OCI-LY7 (cell line): ENCODE data around the gene FAM171A1. TPM values are rescaled to one million over a fixed set of nuclear protein-coding genes. Genes with fewer than 3 reads are reported as not detected.
"Not testable (repeated sequence)": the region's sequence is repeated elsewhere in the genome, so short reads cannot be mapped to it uniquely, and the experiment has no call there.

ENCODE experiments used
- BruUV-seq: library from RNA; stranded (reverse); fragments of 400-500 nt; replicated peaks from 2 replicates; lab custom pipeline; 2021; lab: Mats Ljungman, UMichigan
- CTCF ChIA-PET: fragments of 300-600 bp; sonication (Branson Sonifier 250); formaldehyde crosslinking; loops from one replicate; lab custom pipeline; 2022; ENCODE audit warnings: antibody characterized with exemption; ENCODE audit not compliant: unreplicated experiment; lab: Charles Lee
- POLR2A ChIA-PET: fragments of 300-600 bp; sonication (Branson Sonifier 250); formaldehyde crosslinking; loops from one replicate; lab custom pipeline; 2022; ENCODE audit warnings: antibody characterized with exemption; lab: Charles Lee
- DNase-seq: peaks from one replicate; pipeline ENCODE4 v3.0.0-alpha.2; 2015; ENCODE audit warnings: low spot score
- H2AFZ ChIP-seq: fragments of 200-600 bp; sonication (generic), shearing (Covaris generic); 2 replicates; pipeline ENCODE4 v1.6.1; 2014; ENCODE audit warnings: mild to moderate bottlenecking, antibody characterized with exemption, low read length, moderate library complexity
- H3K27ac ChIP-seq: fragments of 200-600 bp; sonication (generic); 2 replicates; pipeline ENCODE4 v1.5.1; 2014; ENCODE audit warnings: mixed run types, low read depth, mild to moderate bottlenecking, moderate library complexity, low read length, inconsistent platforms; ENCODE audit not compliant: poor library complexity, severe bottlenecking
- H3K36me3 ChIP-seq: fragments of 200-600 bp; sonication (generic); 2 replicates; pipeline ENCODE4 v1.6.1; 2014; ENCODE audit warnings: mild to moderate bottlenecking, antibody characterized with exemption, low read length, moderate library complexity, mixed read lengths; ENCODE audit not compliant: insufficient read depth
- H3K4me1 ChIP-seq: fragments of 200-600 bp; sonication (generic); 2 replicates; pipeline ENCODE4 v1.5.1; 2014; ENCODE audit warnings: mild to moderate bottlenecking, low read length; ENCODE audit not compliant: insufficient read depth, poor library complexity, severe bottlenecking
- H3K4me2 ChIP-seq: fragments of 200-600 bp; sonication (generic); 2 replicates; pipeline ENCODE4 v1.6.1; 2014; ENCODE audit warnings: mild to moderate bottlenecking, low read length
- H3K4me3 ChIP-seq: fragments of 200-600 bp; sonication (generic); 2 replicates; pipeline ENCODE4 v1.5.1; 2014; ENCODE audit warnings: mild to moderate bottlenecking, low read depth, low read length; ENCODE audit not compliant: poor library complexity, severe bottlenecking
- H3K79me2 ChIP-seq: fragments of 200-600 bp; sonication (generic); 2 replicates; pipeline ENCODE4 v1.6.1; 2016; ENCODE audit warnings: low read depth, mild to moderate bottlenecking, low read length, moderate library complexity, mixed read lengths; ENCODE audit not compliant: insufficient read depth
- H3K9me2 ChIP-seq: fragments of 200-600 bp; sonication (generic); 2 replicates; pipeline ENCODE4 v1.6.1; 2016; ENCODE audit warnings: mild to moderate bottlenecking, low read length, mixed read lengths; ENCODE audit not compliant: insufficient read depth
- H3K9me3 ChIP-seq: fragments of 200-600 bp; sonication (generic); 2 replicates; pipeline ENCODE4 v1.6.1; 2014; ENCODE audit warnings: mild to moderate bottlenecking, mixed run types, low read length, mixed read lengths
- H4K20me1 ChIP-seq: fragments of 200-600 bp; sonication (generic); 2 replicates; pipeline ENCODE4 v1.6.1; 2014; ENCODE audit warnings: mild to moderate bottlenecking, antibody characterized with exemption, low read length, moderate library complexity, mixed read lengths; ENCODE audit not compliant: insufficient read depth
- CTCF ChIP-seq: fragments of 200-600 bp; sonication (generic); conservative IDR thresholded peaks from 2 replicates; pipeline ENCODE4 v1.5.1; 2014; ENCODE audit warnings: mild to moderate bottlenecking, antibody characterized with exemption, low read length, moderate library complexity, mixed read lengths
- EZH2phosphoT487 ChIP-seq: fragments of 200-600 bp; sonication (generic); IDR thresholded peaks from 2 replicates; pipeline ENCODE4 v1.6.1; 2018; ENCODE audit warnings: low read depth, borderline replicate concordance, mild to moderate bottlenecking, mixed run types, antibody characterized with exemption, low read length, moderate library complexity, mixed read lengths
- intact Hi-C: fragments of 100-400 bp; cut with micrococcal nuclease; formaldehyde crosslinking; loops from one replicate; pipeline ENCODE4 v1.10.0; 2022; ENCODE audit not compliant: unreplicated experiment
- total RNA-seq, 2 experiments: library from RNA; depleted of rRNA in 1 of 2; stranded (reverse); fragments of >200 nt in 1 of 2; shearing (Covaris generic) in 1 of 2; gene quantifications; 2 replicates each; pipeline ENCODE4 v1.2.3, GENCODE V29; 2014 to 2022

Gene FAM171A1
- total RNA-seq, 2 experiments from 2014 or later: not detected

DNA sequence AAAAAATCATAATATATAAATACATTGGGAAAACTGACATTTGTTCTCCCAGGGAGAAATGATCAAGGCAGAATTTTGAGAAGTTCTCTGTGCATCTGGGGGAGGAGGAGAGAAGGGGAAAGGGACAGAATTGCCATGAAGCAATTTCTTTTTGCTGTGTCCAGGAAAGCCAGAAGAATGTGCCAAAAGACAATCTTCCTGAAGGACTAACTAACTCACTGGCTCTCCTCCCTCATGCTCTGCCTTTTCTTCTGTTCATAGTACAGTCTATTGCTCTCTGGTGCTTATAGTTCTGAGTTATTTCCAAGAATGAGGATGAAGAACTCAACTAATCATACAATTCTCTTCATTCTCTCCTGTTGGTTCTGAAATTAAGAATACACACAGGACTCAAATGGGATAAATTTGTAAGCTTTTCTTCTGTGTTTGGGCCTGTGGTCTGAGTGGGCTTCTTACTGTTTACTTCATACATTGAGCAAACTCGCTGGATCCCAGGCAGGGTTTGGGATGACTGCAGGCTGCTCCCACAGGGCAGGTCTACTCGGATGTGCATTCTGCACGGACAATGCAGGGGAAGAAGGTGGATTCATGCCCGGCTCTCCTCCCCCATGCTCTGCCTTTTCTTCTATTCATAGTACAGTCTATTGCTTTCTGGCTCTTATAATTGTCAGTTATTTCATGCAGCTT, 22.2 kb upstream of the FAM171A1 start:
- BruUV-seq: no TSS peak
- no peak for DNase-seq
- TF ChIP-seq EZH2phosphoT487 (no peak), CTCF (no peak)
- H3K9me2 ChIP-seq: no peaks in the 10 kb centered on the region
- no peaks in the 10 kb centered on the region for H3K4me1 ChIP-seq
- H4K20me1 ChIP-seq: no peaks in the 10 kb centered on the region
- H3K4me2 ChIP-seq: no peak overlapping the region
- no peaks in the 10 kb centered on the region for H3K36me3 ChIP-seq
- POLR2A ChIA-PET: no interaction called here
- no peak overlapping the region for H3K4me3 ChIP-seq
- no peaks in the 10 kb centered on the region for H3K9me3 ChIP-seq
- intact Hi-C loops: no loop called here
- CTCF ChIA-PET: no interaction called here
- no peak overlapping the region for H2AFZ ChIP-seq
- H3K27ac ChIP-seq: no peak overlapping the region
- no peaks in the 10 kb centered on the region for H3K79me2 ChIP-seq

DNA sequence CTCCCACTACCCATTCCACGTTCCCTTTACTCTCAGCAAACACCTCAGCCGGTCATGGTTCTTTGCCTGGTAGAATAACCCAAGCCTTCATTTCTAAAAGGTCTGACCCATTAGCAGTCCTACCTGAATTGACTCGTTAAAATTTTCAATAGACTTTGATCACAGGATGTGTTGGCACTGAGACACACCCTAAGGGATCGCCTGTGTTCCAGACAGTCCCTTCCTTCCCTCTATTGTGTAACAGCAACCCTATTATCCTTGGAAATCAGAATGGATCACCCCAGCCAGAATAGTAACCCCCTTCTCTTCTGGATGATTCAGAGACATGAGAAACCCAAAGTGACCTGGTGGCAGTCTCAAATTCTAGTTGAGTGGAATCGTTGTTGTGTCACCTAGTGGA, 20.4 kb upstream of the FAM171A1 start:
- BruUV-seq: no TSS peak
- Histone ChIP-seq H3K4me2 (no peak overlapping the region), H3K4me1 (no peaks in the 10 kb centered on the region), H3K9me3 (no peaks in the 10 kb centered on the region), H3K79me2 (no peaks in the 10 kb centered on the region), H3K4me3 (no peak overlapping the region), H3K27ac (no peak overlapping the region), H3K9me2 (no peaks in the 10 kb centered on the region), H3K36me3 (no peaks in the 10 kb centered on the region), H4K20me1 (no peaks in the 10 kb centered on the region), H2AFZ (no peak overlapping the region)
- POLR2A ChIA-PET: no interaction called here
- DNase-seq: no peak
- intact Hi-C loops: no loop called here
- CTCF ChIA-PET: no interaction called here
- TF ChIP-seq CTCF (no peak), EZH2phosphoT487 (no peak)

GRCh38 chr10:15388172-15388571, 17.1 kb upstream of the FAM171A1 start:
- CTCF ChIA-PET: not testable (repeated sequence)

More at GRCh38 chr10:15388172-15388571, 17.1 kb upstream of the FAM171A1 start:
- DNase-seq, BruUV-seq, H3K4me2 ChIP-seq, H3K79me2 ChIP-seq, H3K4me3 ChIP-seq, H3K27ac ChIP-seq, H3K9me3 ChIP-seq, intact Hi-C loops, H3K36me3 ChIP-seq, H3K4me1 ChIP-seq, H2AFZ ChIP-seq, H4K20me1 ChIP-seq, H3K9me2 ChIP-seq, POLR2A ChIA-PET: not testable (repeated sequence)
